ES-I3 (cell line): ENCODE results near the gene DGKG.

Experiments used
- H3K36me3 ChIP-seq: 2 replicates; pipeline ENCODE4 v1.6.1; 2013; ENCODE audit warnings: mild to moderate bottlenecking, low read length, control low read depth, moderate library complexity; ENCODE audit not compliant: insufficient read depth
- H3K4me1 ChIP-seq: 2 replicates; pipeline ENCODE4 v1.6.1; 2013; ENCODE audit warnings: mild to moderate bottlenecking, control low read depth, low read length; ENCODE audit not compliant: insufficient read depth
- H3K9ac ChIP-seq: 2 replicates; pipeline ENCODE4 v1.6.1; 2013; ENCODE audit warnings: low read depth, mild to moderate bottlenecking, low read length, moderate library complexity
- H3K9me3 ChIP-seq: 2 replicates; pipeline ENCODE4 v1.6.1; 2013; ENCODE audit warnings: mild to moderate bottlenecking, low read length, moderate library complexity; ENCODE audit not compliant: control insufficient read depth, insufficient read depth

Gene DGKG

DNA sequence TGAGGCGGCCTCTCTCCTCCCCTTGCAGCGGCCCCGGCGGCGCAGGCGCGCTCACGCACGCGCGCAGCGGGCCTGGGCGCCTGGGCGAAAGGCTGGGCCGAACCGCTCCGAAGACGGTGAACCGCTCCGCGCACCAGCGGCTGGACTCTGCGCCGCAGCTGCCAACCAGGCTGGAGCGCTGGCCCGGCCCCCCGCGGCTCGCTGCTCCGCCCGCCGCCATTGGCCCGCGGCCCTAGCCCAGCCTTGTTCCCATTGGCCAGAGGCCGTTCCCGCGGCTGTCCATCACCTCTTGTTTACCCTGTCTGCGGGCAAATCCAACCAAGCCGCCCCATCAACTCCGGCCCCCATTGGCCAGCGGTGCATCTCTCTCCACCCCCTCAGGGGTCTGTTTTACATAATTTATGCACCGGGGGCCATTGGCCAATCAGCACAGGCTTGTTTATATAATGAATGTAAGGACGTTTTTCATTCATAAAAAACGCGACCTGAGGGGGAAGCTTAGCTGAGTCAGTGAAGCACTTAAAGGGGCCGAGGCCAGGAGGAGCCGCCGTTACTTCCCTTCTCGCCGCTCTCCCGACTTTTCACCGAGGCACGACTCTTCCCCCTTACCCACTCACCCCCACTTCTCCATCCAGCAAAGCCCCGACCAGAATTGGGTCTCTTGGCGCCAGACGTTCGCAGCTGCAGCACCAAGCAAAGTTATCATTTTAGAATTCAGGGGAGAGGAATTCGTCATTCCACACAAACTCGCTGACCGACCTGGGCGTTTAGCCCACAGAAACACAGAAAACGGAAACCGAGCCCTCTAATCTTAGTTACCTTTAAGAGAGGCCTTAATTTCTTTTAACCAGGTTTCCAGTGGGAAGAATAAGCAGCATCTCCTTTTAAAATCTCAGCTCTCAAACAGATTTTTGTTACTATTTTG, 252.8 kb downstream of the DGKG start, which contains the start of gene ETV5:
Gene ETV5, minus strand, starts transcription at position 149 of the 925 bp plus-strand sequence. CDS start 3,221 bp downstream, outside the sequence.
- no peaks in the 10 kb centered on the region for H3K9me3 ChIP-seq
- peak within 1 kb of the TSS; percentile 82 for H3K9ac ChIP-seq
- peaks cover 16% of the 10 kb centered on the region for H3K4me1 ChIP-seq
- H3K36me3 ChIP-seq, result no peaks in the 10 kb centered on the region

DNA sequence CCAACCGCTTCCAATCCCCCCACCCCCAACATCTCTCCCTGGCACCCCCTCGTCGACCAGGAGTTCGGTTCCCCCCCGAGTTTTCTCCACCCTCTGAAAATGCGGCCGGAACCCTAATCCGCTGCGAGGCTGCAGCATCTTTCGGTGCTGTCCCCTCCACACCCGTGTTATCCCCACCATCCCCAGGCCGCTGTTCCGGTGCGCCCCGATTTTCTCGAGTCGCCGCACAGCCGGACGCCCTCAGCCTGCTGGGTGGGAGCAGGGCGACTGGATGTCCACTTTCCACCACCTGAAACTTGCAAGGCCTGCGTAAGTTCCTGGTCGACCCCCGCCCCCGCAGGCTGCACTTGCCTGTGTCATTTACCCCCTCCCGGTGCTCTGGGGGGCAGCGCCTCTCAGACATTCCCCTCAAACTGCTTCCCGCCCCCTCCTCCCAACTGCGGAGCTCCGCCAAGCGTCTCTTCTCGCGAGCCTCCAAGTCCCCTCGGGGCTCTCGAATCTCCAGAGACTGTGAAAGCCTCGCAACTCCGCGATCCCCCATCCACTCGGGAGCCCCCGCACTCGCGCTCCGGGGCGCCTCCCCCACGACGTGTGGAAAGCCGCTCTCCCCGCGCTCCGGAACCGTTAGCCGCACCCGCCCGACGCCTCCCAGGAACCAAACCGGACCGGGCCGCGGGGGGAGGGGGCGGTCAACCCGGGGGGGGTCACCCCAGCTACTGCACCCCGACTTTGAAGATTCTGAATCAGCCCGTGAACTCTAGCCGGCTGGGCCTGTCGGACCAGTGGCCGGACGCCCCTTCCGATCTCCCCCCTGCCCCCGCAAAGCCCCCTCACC, 253.7 kb downstream of the DGKG start:
- H3K9ac ChIP-seq, result peak overlapping the region; percentile 82
- no peaks in the 10 kb centered on the region for H3K9me3 ChIP-seq
- peaks cover 25% of the 10 kb centered on the region for H3K4me1 ChIP-seq
- H3K36me3 ChIP-seq, result no peaks in the 10 kb centered on the region

- no peaks in the 10 kb centered on the region for H3K9me3 ChIP-seq
- H3K9ac ChIP-seq, result peak overlapping the region; percentile 82
- H3K36me3 ChIP-seq, result no peaks in the 10 kb centered on the region
- peaks cover 31% of the 10 kb centered on the region for H3K4me1 ChIP-seq
These were observed 254.6 kb downstream of the DGKG start for GRCh38 chr3:186107215-186108105.

DNA sequence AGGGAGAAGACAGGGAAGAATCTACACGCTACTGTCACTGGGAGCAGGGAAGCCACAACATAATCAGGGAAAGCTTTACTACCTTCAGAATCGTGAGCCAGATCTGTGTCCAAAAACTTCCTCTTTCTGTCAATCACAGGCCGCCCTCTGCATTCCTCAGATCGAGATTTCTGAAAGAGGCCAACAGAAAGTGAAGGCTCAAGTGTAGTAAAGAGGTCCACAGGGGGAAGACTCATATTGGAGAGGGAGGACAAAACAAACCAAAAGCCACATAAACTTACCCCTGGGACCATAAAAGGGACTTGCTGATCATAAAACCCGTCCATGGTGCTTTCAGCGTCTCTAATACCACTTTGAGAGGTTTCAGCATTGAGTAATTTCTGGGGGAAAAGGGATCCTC, 256.5 kb downstream of the DGKG start:
- Histone ChIP-seq H3K9me3 (no peaks in the 10 kb centered on the region), H3K36me3 (no peaks in the 10 kb centered on the region), H3K9ac (no peak overlapping the region), H3K4me1 (peaks cover 28% of the 10 kb centered on the region)

DNA sequence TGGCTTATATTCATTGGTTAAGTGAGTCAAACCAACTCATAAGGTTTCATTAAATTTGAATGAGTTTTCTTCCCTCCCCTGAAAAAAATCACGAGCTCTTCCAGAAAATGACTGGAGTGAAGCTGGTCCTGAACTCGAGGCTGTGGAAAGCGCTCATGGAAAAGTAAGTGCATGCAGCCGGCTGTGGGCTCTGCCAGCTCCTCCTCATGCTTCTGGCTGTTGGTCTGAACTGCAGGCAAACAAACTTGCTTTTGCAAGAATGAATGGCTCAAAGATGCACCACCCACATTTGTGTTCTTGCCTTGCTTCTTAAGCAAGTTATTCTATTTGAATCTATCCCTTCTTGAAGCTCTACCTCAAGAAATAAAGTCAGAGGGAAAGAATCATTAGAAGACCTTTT, 259.3 kb downstream of the DGKG start:
- no peaks in the 10 kb centered on the region for H3K9me3 ChIP-seq
- no peak overlapping the region for H3K9ac ChIP-seq
- no peaks in the 10 kb centered on the region for H3K36me3 ChIP-seq
- peaks cover 39% of the 10 kb centered on the region for H3K4me1 ChIP-seq

GRCh38 chr3:186100398-186100797, 261.6 kb downstream of the DGKG start:
- Histone ChIP-seq H3K9me3 (no peaks in the 10 kb centered on the region), H3K4me1 (peaks cover 53% of the 10 kb centered on the region), H3K36me3 (no peaks in the 10 kb centered on the region), H3K9ac (no peak overlapping the region)

DNA sequence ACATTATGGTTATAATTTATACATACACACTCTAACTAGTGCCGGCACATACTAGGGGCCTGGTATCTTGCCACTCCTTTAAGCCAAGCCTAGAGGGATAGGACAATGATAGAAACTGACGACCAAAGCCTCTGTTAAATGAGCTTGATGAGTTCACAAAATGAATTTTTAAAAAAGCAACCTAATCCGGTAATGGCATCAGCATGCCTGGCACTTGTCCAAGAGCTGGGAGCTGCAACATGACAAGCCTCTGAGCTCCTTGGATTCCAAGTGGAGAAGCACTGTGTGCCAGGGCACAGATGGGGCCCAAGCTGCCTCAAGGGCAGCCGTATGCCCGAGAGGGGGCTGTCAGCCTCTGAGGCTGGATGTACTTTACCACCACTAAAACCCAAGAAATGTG, 262.9 kb downstream of the DGKG start:
- no peak overlapping the region for H3K9ac ChIP-seq
- H3K36me3 ChIP-seq, result no peaks in the 10 kb centered on the region
- no peaks in the 10 kb centered on the region for H3K9me3 ChIP-seq
- peaks cover 49% of the 10 kb centered on the region for H3K4me1 ChIP-seq

GRCh38 chr3:186098740-186099139, 263.3 kb downstream of the DGKG start:
- peaks cover 45% of the 10 kb centered on the region for H3K4me1 ChIP-seq
- H3K9ac ChIP-seq, result peak overlapping the region; percentile 42; the same call in 1 of the 2 replicates
- no peaks in the 10 kb centered on the region for H3K36me3 ChIP-seq
- no peaks in the 10 kb centered on the region for H3K9me3 ChIP-seq

DNA sequence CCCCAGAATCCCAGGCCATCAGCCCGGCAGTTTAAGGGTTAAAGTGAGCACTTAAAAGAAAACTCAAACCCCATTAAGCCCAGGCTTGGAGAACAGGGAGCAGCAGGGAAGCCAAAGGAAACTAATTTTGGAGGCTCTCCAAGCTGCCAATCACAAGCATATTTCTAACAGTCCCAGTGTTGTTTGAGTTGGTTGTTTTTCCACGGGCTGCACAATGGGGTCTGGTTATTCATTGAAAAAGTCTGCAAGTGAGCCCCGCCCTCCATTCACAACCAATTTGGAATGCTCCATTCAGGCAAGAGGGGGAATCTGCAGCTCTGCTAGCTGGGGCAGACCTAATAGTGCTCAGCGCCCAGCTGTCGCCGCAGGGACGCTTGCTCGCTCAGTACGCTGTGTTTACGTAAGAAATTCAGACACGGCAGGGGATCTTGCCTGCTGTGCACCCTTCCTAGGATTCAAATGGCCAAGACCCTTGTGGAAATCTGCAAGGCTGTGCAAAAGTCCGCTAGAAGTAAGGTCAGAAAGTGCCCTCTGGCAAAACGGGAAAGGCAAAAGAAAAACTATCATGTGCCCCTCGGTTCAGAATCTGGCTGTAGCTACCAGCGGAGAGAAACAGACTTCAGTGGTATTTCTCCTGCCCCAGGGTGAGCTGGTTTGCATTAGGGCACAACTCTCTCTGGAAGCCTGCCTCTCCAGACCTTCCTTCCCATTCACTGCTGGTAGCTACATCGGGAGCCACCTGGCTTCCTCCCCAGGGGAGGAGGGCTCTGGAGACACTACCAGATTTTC, 264.2 kb downstream of the DGKG start:
- Histone ChIP-seq H3K36me3 (no peaks in the 10 kb centered on the region), H3K9me3 (no peaks in the 10 kb centered on the region), H3K9ac (peak overlapping the region; percentile 42), H3K4me1 (peaks cover 46% of the 10 kb centered on the region)

GRCh38 chr3:186097317-186097662, 264.7 kb downstream of the DGKG start:
- Histone ChIP-seq H3K4me1 (peaks cover 46% of the 10 kb centered on the region), H3K9ac (peak overlapping the region; percentile 42), H3K9me3 (no peaks in the 10 kb centered on the region), H3K36me3 (no peaks in the 10 kb centered on the region)
